Endodermal cell (in vitro differentiated cells): ENCODE results near the gene PRKCQ. TPM values are rescaled to one million over a fixed set of nuclear protein-coding genes. Genes with fewer than 3 reads are reported as not detected.

Experiments used
- DNase-seq: peaks from one replicate; pipeline ENCODE4 v3.0.0-alpha.2; 2017
- H3K27ac ChIP-seq: 2 replicates; pipeline ENCODE4 v1.5.1; 2013; ENCODE audit warnings: mild to moderate bottlenecking, low read depth, low read length, moderate library complexity
- H3K27me3 ChIP-seq: 2 replicates; pipeline ENCODE4 v1.6.1; 2013; ENCODE audit warnings: mild to moderate bottlenecking, low read length, moderate library complexity; ENCODE audit not compliant: insufficient read depth, control insufficient read depth, poor library complexity, severe bottlenecking
- H3K36me3 ChIP-seq: 2 replicates; pipeline ENCODE4 v1.7.0; 2013; ENCODE audit warnings: mild to moderate bottlenecking, low read length, moderate library complexity; ENCODE audit not compliant: control insufficient read depth, insufficient read depth
- H3K4me1 ChIP-seq: one replicate; pipeline ENCODE4 v1.7.0; 2013; ENCODE audit warnings: low read length; ENCODE audit not compliant: control insufficient read depth, insufficient read depth
- H3K4me3 ChIP-seq: 2 replicates; pipeline ENCODE4 v1.5.1; 2013; ENCODE audit warnings: mild to moderate bottlenecking, low read length, moderate library complexity
- H3K9ac ChIP-seq: 2 replicates; pipeline ENCODE4 v1.6.1; 2013; ENCODE audit warnings: mild to moderate bottlenecking, low read length, moderate library complexity; ENCODE audit not compliant: poor library complexity, severe bottlenecking; ENCODE audit errors: extremely low read depth
- H3K9me3 ChIP-seq: 2 replicates; pipeline ENCODE4 v1.6.1; 2013; ENCODE audit warnings: mild to moderate bottlenecking, low read length, moderate library complexity; ENCODE audit not compliant: control insufficient read depth
- H3K27ac Mint-ChIP-seq: 2 replicates; pipeline ENCODE4 v1.8.0; 2020; ENCODE audit warnings: mixed read lengths
- H3K27me3 Mint-ChIP-seq: 2 replicates; pipeline ENCODE4 v1.8.0; 2021; ENCODE audit warnings: mild to moderate bottlenecking, mixed read lengths; ENCODE audit not compliant: insufficient read depth
- H3K36me3 Mint-ChIP-seq: 2 replicates; pipeline ENCODE4 v1.8.0; 2020; ENCODE audit warnings: low read depth, mixed read lengths
- H3K4me1 Mint-ChIP-seq: 2 replicates; pipeline ENCODE4 v1.8.0; 2020; ENCODE audit warnings: mixed read lengths
- H3K4me3 Mint-ChIP-seq: 2 replicates; pipeline ENCODE4 v1.8.0; 2020; ENCODE audit warnings: mild to moderate bottlenecking, moderate library complexity, mixed read lengths
- H3K9me3 Mint-ChIP-seq: 2 replicates; pipeline ENCODE4 v1.8.0; 2020; ENCODE audit warnings: mild to moderate bottlenecking, mixed read lengths
- whole genome bisulfite sequencing, 2 experiments: methylation state at CpG; one replicate each; pipeline versions ENCODE4 v1.1.5 to v1.1.7; 2013; ENCODE audit warnings: missing lambda C conversion rate in 2 of 2, mixed read lengths in 1 of 2; ENCODE audit not compliant: insufficient coverage in 1 of 2, insufficient read length in 1 of 2; 5-methylcytosine and 5-hydroxymethylcytosine counted together
- total RNA-seq, 2 donors: library from RNA; stranded (reverse); fragmentation: NEBNext Ultra II Directional in 1 of 2; extraction: Animal tissue kit (Norgen Biotek cat#: 25700) in 1 of 2; gene quantifications; 2 replicates in 1 of 2; 3 replicates in 1 of 2; pipeline ENCODE4 v1.2.1, GENCODE V29; 2021
- TF ChIP-seq, protein P1 (sequence below): fragments of 200-600 bp; sonication (generic); conservative IDR thresholded peaks from 2 replicates; pipeline ENCODE4 v1.5.0; 2021; ENCODE audit warnings: antibody characterized with exemption, mild to moderate bottlenecking

The PRKCQ gene
- total RNA-seq, 2 donors from 2014 or later: 24.3 to 29.1 TPM

DNA sequence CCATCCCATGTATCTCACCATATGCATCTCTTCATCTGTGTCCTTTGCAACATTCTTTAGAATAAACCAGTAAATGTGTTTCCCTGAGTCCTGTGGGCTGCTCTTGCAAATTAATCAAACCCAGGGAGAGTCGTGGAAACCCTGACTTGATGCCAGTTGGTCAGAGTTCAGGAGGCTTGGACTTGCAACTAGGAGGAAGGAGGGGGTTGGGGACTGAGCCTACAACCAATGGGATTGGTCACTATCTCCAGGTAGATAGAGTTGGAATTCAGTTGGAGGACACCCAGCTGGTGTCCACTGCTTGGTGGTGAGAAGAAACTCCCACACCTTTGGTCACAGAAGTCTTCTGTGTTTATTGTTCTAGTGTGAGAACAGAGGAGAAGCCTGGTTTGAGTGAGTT lies 38.3 kb upstream of the PRKCQ start:
- H3K9ac ChIP-seq: no peak overlapping the region
- H3K4me1 Mint-ChIP-seq: peaks cover 22% of the 10 kb centered on the region
- H3K36me3 ChIP-seq: no peaks in the 10 kb centered on the region
- peaks cover 7% of the 10 kb centered on the region for H3K9me3 Mint-ChIP-seq
- TF ChIP-seq, protein P1, sequence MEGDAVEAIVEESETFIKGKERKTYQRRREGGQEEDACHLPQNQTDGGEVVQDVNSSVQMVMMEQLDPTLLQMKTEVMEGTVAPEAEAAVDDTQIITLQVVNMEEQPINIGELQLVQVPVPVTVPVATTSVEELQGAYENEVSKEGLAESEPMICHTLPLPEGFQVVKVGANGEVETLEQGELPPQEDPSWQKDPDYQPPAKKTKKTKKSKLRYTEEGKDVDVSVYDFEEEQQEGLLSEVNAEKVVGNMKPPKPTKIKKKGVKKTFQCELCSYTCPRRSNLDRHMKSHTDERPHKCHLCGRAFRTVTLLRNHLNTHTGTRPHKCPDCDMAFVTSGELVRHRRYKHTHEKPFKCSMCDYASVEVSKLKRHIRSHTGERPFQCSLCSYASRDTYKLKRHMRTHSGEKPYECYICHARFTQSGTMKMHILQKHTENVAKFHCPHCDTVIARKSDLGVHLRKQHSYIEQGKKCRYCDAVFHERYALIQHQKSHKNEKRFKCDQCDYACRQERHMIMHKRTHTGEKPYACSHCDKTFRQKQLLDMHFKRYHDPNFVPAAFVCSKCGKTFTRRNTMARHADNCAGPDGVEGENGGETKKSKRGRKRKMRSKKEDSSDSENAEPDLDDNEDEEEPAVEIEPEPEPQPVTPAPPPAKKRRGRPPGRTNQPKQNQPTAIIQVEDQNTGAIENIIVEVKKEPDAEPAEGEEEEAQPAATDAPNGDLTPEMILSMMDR: no peak
- H3K27ac Mint-ChIP-seq: no peak overlapping the region
- H3K9me3 ChIP-seq: no peaks in the 10 kb centered on the region
- H3K27ac ChIP-seq: no peak overlapping the region
- no peak overlapping the region for H3K4me3 ChIP-seq
- H3K27me3 Mint-ChIP-seq: no peaks in the 10 kb centered on the region
- WGBS, 2 experiments: 0% methylated on average over 1 of the region's 1 CpG
- H3K4me1 ChIP-seq: peaks cover 3% of the 10 kb centered on the region
- DNase-seq: no peak
- no peaks in the 10 kb centered on the region for H3K36me3 Mint-ChIP-seq
- no peak overlapping the region for H3K4me3 Mint-ChIP-seq
- H3K27me3 ChIP-seq: no peaks in the 10 kb centered on the region

DNA sequence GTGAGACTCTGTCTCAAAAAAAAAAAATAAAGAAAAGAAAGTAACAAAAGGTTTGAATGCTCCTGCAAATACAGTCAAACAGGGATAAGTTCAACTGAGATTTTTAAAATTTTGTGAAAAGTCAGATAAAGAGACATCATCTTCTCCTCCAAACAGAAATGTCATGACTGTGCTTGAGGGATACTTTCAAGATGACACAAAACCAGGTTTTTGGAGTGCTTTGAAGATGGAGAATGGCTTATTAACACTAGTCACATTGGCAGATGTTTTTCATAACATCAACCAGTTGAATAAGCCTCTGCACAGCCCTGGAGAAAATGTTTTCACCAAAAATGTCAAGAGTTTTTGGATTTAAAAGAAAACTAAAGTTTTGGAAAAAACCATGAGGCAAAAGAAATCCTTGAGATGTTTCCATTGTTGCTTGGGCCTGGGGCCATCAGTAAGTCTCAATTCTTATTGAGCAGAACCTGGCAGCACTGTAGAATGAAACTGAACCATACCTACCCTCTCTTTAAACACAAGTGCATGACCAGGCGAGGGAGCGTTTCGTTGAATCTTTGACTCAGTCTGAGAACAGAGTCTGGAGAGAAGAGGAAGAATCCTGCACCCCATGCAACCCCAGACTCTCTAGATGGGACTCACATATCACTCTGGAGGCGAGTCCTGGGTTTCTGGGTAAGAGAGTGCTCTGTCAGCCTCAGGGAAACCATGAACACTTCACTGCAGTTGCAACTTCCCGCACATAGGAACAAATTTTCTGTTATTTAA lies 37.4 kb upstream of the PRKCQ start:
- Mint-ChIP-seq H3K27ac (no peak overlapping the region), H3K4me3 (no peak overlapping the region), H3K9me3 (peaks cover 11% of the 10 kb centered on the region), H3K27me3 (no peaks in the 10 kb centered on the region), H3K36me3 (no peaks in the 10 kb centered on the region), H3K4me1 (peaks cover 14% of the 10 kb centered on the region)
- Histone ChIP-seq H3K4me1 (no peaks in the 10 kb centered on the region), H3K9me3 (no peaks in the 10 kb centered on the region), H3K27ac (no peak overlapping the region), H3K36me3 (no peaks in the 10 kb centered on the region), H3K4me3 (no peak overlapping the region), H3K27me3 (no peaks in the 10 kb centered on the region), H3K9ac (no peak overlapping the region)
- TF ChIP-seq, protein P1: no peak
- DNase-seq: no peak
- WGBS, 2 experiments: 94 to 100% methylated on average over 1 to 5 of the region's 5 CpGs

DNA sequence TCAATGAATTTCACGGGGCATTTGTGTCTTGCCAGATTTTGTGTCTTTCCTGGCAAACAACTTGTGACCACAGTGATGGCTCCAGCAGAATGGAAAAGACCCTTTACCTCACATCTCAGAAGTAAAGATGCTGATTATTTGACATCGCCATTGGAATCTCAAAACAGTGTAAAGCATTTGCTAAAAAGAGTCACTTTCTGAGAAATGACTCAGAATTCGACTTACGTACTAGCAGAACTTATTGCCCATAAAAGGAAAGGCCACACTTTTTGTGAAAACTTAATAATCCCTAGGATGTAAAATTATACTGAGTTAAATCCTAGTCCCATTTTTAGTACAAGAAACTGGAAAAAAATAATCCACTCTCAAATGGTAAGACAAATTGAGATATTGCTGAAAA lies 35.9 kb upstream of the PRKCQ start:
- Mint-ChIP-seq H3K36me3 (no peaks in the 10 kb centered on the region), H3K4me3 (no peak overlapping the region), H3K27ac (no peak overlapping the region), H3K9me3 (peaks cover 11% of the 10 kb centered on the region), H3K4me1 (peaks cover 5% of the 10 kb centered on the region), H3K27me3 (no peaks in the 10 kb centered on the region)
- H3K4me3 ChIP-seq: no peak overlapping the region
- no peaks in the 10 kb centered on the region for H3K27me3 ChIP-seq
- H3K27ac ChIP-seq: no peak overlapping the region
- H3K36me3 ChIP-seq: no peaks in the 10 kb centered on the region
- DNase-seq: no peak
- H3K9me3 ChIP-seq: no peaks in the 10 kb centered on the region
- no peak overlapping the region for H3K9ac ChIP-seq
- H3K4me1 ChIP-seq: no peaks in the 10 kb centered on the region
- WGBS, 2 experiments: 92 to 96% methylated on average over 4 of the region's 4 CpGs
- TF ChIP-seq, protein P1: no peak
